HT1080 (cell line): ENCODE measurements around the gene ABI1. TPM values are rescaled to one million over a fixed set of nuclear protein-coding genes. Genes with fewer than 3 reads are reported as not detected.

ENCODE experiments used
- DNase-seq: peaks from one replicate; pipeline ENCODE4 v3.0.0-alpha.2; 2015; ENCODE audit warnings: low read depth
- total RNA-seq: library from RNA; depleted of rRNA; stranded (reverse); fragments of >200 nt; shearing (Covaris generic); gene quantifications from 2 replicates; pipeline ENCODE4 v1.2.3, GENCODE V29; 2014

The ABI1 gene
- total RNA-seq, 1 experiment from 2014 or later = 49.8 TPM

DNA sequence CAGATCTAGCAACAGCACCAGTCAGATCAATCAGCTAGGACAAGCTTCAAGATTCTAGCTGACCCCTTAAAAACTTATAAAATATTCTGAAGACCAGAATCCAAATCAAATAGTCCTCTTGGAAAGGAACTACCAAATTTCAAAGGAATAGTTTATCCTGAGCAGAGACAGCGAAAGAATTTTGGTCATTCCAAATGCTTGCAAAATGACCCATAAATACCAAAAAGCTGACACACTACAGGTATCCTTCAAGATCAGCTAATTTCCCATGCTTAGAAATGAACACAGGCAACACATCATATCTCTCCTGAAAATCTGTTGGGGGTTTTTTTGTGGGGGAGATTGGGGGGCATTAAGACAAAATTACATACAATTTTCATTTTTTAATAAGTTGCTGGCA, 84.5 kb downstream of the ABI1 start:
- no peak for DNase-seq

DNA sequence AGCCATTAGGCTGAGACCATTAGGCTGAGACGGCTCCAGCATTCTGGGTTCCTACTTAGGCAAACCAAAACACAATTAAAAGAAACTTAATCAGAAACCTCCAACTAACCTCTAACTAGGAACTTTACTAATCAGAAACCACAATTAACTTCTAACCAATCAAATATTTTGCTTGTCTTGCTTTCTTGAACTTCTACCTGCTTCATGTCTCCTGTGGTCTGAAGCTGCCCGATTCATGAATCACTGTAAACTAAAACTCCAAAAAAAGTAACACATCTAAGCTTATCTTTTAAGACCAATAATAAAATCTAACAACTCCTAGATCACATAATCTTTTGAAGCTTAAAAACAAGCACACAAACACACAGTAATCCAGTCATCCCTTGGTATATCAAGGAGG, 87.1 kb downstream of the ABI1 start:
- DNase-seq = no peak

DNA sequence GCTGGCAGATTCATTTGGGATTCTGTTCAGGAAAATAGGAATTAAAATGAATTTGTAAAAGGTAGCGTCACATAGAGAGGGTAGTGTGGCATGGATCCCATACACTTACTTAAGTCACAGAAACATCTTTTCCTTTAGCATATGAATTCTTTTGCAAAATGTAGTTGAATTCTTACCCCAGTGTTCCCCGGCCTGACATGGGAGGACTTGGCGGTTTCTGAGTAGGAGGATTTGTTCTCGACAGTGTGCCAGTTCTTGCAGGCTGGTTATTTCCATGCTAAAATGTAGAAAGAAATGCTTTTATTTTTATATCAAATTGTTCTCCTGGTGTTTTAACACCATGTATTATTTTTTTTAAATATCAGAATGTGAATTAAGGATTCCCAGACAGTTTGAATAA, 90.7 kb downstream of the ABI1 start:
- DNase-seq = no peak

DNA sequence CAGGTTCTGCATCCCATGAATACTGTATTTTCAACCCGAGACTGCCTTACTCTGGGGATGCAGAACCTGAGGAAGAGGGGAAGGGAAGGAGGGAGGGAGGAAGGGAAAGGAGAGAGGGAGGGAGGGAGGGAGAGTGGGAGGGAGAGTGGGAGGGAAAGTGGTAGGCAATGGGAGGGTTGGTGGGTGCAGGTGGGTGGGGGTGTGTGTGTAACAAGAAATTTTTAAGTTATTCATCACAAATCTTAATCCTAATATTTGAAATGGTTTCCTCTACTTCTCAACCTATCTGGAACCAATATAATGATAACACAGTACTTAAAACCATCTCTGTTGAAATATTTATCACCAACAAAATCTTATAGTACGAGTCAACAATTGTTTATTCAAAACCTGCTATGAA, 95.2 kb downstream of the ABI1 start:
- no peak for DNase-seq

DNA sequence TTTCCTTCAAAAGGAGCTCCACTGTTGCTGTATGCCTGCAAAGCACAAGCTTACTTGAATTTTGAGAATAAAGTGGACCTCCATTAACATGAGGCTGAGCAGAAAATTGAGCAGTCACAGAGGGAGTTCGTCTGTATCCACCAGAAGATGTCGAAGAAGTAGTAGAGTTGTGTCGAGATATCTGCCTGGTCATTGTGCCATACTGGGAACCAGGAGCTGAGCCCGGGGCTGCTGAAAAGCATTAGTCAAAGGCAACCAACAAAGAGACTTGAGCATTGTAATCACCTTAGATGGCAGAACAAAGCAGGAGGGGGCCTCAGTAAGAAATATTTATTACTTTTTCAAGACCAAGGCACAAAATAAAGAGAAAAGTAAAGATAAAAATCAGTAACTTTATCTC, 101.8 kb downstream of the ABI1 start:
- DNase-seq = no peak

DNA sequence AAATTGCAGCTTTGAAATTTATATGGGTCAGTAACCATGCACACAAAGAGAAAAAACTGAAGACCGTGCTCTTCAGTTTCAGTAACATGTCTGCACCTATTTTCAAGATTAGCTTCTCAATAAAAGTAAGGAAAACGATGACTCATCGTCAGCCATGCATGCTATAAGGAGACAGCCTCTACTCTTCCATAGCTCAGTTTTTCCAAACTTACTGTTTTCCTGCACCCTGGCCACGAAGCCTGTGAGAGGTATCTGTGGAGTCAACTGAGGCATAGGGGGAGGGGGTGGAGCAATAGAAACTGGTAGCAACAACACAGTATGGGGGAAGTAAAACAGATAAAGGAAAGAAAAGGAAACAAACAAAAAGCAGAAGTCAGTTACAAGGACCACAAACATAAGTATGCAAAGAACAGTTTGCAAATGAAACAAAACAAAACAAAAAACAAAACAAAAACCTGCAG, 105.3 kb downstream of the ABI1 start:
- DNase-seq = peak; percentile 43

DNA sequence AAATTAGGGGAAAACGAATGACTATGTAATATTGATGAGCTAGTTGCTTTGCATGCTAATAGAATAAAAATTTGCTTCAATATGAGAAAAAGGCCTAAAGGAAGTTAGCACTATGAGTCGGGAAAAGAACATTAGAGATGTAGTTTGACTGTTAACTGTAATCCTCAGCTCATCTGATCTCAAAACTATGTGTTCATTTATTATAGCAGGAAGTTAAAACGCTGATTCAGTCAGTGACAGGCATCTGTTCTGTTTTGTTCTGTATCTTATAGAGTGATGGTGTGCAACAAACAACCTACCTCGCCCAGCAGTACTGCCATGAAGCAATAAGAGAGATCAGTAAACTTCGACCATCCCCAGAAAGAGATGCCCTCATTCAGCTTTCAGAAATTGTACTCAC, 114.7 kb downstream of the ABI1 start:
- DNase-seq = no peak

DNA sequence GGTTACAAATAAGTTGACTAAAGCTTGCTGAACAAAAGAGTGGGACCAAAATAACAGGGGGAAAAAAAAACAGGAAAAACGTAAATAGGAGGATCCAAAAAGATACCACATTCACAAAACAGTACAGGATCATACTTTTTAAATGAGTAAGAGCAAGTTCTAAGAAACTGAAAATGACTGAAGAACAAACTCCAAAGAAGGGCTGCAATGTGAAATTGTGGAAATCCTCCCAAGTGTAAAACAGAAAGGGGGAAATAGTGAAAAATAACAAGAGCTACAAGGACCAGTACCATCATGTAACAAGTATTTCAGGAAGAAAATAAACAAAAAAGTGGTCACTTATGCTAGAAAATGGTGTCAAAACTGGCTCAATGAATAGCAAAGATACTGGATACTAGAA, 116.9 kb downstream of the ABI1 start:
- DNase-seq = no peak

DNA sequence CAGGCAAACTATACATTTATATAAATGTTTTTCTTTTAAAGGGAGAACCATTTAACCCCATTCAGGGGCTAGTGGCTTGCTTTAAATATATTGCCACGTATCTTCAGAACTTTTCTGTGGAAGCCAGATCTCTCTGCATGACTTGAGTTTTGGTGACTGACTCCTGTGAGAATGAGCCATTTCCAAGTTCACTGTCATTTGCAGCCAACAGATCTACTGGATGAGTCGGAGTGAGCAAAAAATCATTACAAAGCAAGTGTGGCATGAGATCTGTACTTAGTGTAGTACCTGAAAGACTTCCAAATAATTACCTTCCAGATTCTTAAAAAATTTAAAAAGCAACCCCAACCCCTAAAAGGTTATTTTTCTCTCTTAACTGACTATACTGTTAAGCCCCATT, 117.7 kb downstream of the ABI1 start:
- DNase-seq = no peak

DNA sequence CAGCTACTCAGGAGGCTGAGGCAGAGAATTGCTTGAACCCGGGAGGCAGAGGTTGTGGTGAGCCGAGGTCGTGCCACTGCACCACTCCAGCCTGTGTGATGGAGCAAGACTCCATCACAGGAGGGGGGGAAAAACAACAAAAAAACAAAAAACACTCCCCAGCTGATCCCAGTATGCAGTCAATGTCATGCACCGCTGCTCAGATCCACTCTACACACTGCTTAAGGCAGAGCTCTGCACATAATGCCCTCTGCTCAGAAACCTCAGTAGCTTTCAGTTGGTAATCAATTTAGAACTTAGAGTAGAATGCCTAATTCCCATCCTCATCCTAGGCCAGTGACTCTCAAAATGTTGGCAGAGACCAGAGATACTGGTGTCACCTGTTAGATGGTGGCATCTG, 119.4 kb downstream of the ABI1 start:
- DNase-seq = no peak

DNA sequence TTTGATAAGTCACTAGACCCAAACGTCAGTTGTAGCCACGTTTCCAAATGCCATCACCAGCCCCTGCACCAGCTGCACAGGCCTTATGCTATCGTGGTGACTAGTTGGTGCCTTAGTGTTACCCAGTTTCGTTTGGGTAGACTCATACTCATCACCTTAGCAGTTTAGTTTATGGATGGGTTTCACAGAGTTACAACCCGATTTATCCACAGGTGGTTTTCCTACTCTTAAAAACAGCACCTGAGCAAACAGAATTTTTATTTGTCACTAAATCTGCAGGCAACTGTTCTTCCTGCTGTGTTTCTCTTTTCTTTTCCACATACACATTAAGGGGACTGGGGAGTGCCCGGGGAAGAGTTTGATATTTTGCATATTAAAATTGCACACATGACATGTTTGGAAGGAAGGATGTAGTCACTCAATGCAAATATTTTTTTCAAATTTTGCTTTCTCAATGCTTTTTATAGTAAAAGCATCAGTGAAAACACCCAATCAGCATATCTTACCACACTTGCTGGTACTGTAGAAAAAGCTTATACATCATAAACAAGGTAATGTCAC, 121.6 kb downstream of the ABI1 start:
- no peak for DNase-seq

DNA sequence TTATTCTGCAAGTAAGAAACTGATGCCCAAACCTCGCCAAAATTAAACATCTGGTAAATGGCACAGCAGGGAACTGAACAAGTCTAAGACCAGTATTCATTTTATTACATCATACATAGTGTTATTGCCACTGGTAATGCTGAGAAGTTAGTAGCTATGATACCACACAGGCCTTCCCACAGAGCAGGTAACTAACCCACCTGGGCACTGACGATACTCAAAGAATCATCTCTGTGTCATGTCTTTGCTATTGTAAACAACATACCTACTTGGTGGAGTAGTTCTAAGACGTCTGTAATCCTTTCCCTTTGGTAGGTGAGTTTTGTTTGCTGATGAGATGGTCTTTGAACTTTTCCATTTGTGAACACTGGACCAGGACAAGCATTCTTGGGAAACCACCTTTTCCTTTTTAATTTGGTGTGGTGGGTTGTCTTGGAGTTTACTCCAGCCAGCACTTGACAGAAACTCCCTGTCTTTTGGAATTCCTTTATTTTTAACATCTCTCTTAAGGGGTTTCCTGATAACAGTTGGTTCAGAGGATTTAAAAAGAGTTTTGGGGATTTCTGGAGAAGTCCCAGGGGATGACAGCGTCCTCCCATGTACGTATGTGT, 122.4 kb downstream of the ABI1 start:
- no peak for DNase-seq

DNA sequence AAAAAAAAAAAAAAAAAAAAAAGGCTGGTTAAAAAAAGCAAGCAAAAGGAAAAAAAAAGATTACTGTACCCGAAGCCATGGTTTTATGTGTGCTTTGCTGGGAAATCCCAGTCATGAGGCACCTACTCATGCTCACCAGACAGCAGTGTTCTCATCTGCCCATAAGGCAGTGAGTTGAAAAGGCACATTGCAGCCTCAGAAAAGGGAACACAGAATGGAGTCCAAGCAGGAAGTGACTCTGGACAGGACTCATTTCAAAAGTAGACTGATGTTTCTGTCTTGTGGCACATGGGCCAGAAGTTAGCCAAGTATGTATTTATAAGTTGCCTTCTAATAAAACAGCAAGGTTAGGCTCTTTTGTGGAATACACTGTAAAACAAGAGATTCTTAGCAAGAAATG, 123.0 kb downstream of the ABI1 start:
- no peak for DNase-seq

DNA sequence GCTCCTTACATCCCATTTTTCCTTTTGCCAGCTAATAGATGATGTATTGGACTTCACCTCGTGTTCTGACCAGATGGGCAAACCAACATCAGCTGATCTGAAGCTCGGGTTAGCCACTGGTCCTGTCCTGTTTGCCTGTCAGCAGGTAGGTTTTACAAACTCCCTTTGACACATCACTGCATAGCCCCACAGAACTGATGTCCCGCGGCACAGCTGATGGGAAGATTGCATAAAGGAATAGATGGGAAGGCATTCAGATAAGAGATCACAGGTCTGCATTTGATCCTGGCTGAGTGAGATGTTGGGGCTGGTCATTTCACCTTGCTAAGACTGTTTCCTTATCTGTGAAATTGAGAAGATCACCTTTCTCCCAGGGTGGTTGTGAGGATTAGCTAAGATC, 125.3 kb downstream of the ABI1 start:
- no peak for DNase-seq

DNA sequence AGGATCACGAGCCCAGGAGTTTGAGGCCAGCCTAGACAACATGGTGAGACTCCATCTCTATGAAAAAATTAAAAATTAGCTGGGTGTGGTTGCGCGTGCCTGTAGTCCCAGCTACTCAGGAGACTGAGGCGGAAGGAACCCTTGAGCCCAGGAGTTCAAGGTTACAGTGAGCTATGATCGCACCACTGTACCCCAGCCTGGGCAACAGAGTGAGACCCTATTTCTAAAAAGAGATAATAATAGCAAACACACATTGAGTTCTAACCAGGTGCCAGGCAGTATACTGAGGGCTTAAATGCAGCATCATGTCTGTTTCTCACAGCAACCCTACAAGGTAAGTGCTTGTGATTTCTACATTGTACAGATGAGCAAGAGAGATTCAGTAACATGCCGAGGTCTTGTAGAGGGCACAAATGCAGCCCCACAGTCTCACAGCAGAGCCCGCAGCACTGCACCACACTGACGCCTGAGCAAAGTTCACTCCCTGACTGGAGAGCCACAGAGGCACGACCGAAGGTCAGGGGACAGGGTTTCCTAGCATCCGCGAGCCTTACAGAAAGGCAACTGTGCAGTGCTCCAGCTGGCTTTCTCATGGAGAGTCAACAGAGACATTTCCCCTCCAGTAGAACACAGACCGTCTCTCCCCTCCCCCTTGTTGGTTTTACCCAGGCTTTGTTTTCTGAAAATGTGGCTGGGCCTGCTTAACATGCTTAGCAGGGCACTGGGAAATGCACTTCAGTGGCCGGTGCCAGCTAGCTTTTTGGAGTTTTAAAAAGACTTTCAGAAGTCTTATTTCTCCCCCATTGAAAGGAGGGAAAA, 126.8 kb downstream of the ABI1 start:
- no peak for DNase-seq

DNA sequence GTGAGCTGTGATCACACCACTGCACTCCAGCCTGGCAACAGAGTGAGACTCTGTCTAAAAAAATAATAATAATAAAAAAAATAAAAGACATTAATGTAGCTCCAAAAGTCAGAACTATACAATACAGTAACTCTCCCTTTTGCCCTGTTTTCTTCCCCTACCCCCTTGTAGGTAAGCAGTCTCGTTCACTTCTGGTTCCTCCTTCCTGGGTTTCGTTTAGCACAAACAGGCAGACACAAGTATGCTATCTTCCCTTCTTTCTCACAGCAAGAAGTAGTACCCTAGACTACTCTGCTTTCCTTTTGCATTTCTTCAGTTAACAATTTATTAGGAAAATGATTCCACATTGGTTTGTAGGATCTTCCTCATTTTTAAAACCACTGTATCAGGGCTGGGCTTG, 130.2 kb downstream of the ABI1 start:
- DNase-seq = no peak

DNA sequence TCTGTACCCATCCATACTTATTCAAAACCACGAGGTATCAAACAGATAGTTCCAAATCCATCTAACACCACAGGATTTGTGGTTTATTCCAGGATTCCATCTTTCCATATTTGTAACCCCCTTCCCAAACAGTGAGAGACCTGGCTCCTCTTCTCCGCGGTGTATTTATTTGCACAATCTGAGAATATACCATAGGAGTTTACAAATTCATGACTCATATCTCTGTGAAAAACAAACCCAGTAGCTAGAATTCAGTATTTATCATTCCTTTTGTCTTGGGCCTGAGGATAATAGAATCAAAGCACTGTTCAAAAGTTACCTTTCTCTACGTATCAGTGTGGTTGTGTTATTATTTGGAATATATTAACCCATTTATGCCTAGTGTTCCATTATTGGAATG, 131.4 kb downstream of the ABI1 start:
- no peak for DNase-seq

DNA sequence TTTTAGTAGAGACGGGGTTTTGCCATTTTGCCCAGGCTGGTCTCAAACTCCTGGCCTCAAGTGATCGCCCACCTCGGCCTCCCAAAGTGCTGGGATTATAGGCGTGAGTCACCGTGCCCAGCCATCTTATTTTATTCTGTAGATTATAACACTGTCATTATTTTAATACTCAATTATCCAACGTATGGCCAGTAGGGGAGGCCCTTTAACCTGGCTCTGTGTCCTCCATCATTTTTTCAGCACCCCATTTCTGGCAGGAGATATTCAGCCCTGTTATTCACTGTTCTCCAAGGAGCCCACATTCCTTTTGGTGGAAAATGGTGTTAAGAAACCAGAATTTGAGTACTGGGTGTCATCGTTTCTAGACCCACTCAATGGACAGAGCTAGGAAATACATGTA, 131.8 kb downstream of the ABI1 start:
- no peak for DNase-seq

DNA sequence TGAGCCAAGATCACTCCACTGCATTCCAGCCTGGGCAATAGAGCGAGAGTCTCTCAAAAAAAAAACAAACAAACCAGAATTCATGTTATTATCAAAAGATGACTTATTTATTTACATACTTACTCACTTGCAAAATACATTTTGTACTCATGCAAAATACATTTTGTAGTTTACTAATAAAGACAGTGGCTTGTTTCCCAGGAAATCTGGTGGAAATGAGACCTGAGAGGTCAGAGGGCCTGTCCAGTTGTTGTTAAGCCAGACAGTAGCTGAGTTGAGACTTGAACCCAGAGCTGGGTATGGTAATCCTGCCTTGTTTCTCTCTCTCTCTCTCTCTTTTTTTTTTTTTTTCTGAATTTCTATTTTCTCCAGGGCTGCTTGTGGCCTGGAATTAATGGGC, 133.8 kb downstream of the ABI1 start:
- no peak for DNase-seq

DNA sequence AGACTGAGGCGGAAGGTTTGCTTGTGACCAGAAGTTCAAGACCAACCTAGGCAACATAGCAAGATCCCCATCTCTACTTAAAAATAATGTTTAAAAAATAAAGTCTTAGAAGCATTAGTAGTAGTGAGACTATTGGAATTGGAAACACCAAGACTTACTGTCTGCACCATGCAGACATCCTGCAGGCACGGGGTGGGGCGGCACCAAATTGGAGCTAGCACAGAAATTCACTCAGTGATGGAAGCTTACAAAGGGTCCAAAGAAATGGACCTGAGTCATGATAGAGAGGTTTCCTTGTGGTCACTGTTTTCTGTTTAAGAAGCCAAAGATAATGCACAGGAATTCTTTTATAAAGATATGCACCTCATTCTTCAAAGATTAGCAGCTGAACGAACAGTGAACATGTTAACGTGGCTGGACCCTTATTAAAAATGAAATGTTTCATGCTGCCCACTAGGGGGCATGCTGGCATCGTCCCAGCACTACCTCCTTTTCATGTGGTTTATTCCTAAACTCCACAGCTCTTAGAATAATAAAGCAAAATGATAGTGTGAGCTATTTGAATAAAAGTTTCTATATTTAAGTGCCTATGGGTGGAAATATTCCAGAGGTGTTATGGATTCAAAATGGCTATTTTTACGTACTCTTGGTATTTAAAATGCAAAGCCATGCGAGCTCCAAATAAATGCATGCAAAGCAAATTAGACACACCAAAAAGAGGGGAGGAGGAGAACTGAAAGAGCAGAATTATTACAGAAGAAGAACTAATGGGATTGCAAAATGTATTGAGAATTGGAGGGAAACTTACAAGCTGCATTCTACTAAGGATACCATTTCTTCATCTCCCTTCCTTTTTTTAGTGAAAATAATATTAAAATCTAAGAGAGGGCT, 134.7 kb downstream of the ABI1 start:
- no peak for DNase-seq

DNA sequence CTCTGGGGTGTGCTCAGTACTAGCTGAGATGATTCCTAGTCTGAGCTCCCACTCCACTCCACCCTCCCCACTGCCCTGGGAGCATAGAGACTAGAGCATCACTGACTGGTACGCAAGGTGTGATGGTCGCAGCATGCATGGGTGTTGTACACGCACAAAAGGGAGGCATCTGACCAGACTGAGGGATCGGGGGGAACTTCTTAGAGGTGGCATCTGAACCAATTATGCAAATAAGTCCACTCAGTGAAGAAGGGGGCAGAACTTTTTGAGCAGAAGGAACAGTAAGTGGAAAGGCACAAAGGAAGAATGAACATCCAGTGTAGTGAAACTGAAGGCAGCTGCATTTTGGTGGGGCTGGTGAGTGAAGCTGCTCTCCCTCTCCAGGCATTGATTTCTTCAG, 137.7 kb downstream of the ABI1 start:
- no peak for DNase-seq

DNA sequence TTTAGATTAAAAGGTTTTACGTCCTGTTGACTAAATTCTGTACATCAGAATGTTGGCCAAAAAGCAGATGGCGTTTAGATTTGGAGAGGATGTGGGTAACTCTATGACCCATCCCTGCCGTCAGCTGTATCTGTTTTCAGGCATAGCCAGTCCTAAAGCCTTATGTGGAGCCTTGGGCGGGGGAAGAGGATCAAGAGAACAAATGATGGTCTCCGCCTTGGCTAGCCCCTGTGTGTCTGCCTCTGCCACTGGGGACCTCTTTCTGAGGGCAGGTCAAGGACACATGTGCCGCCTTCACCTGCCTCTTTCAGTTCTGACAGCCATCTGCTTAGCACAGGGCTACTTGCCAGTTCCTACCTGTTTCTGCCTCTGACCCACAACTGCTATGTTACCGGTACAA, 139.2 kb downstream of the ABI1 start:
- DNase-seq = no peak
